Endothelial cell of umbilical vein (primary cell): Measurements from ENCODE around the gene ZNF621. TPM values are rescaled to one million over a fixed set of nuclear protein-coding genes. Genes with fewer than 3 reads are reported as not detected.

Source experiments
- BruUV-seq: library from RNA; stranded (reverse); fragments of 400-500 nt; replicated peaks from 2 replicates; lab custom pipeline; 2021; lab: Mats Ljungman, UMichigan
- CTCF ChIA-PET: fragments of 300-600, 350-600 bp; sonication (Branson Sonifier 250); formaldehyde crosslinking; loops from one replicate; lab custom pipeline; 2021; ENCODE audit warnings: antibody characterized with exemption, inconsistent platforms; lab: Charles Lee
- POLR2A ChIA-PET: fragments of 300-600, 350-600 bp; sonication (Branson Sonifier 250); formaldehyde crosslinking; loops from one replicate; lab custom pipeline; 2021; ENCODE audit warnings: antibody characterized with exemption, inconsistent platforms; lab: Charles Lee
- DNase-seq: peaks from one replicate; pipeline ENCODE4 v3.0.0-alpha.2; 2011; ENCODE audit warnings: low read depth, low spot score
- FAIRE-seq: peaks from 2 replicates; lab custom pipeline; 2011; peaks lifted over from hg19 to GRCh38; lab: Jason Lieb, UNC
- H2AFZ ChIP-seq: 2 replicates; pipeline ENCODE4 v1.6.0; 2012; ENCODE audit warnings: low read depth, low read length, control low read depth, inconsistent platforms
- H3K27ac ChIP-seq: 2 replicates; pipeline ENCODE4 v1.5.1; 2011; ENCODE audit warnings: low read depth, mild to moderate bottlenecking, control low read depth, low read length, moderate library complexity; ENCODE audit not compliant: insufficient read depth
- H3K27me3 ChIP-seq, 2 experiments: 2 replicates each; pipeline versions ENCODE4 v1.6.0 to v1.6.1; 2011; ENCODE audit warnings: low read length in 2 of 2, mixed read lengths in 1 of 2; ENCODE audit not compliant: control insufficient read depth in 2 of 2, insufficient read depth in 2 of 2
- H3K36me3 ChIP-seq, 2 experiments: 2 replicates in 1 of 2; 3 replicates in 1 of 2; pipeline ENCODE4 v1.5.1; 2011; ENCODE audit warnings: low read length in 2 of 2, mild to moderate bottlenecking in 1 of 2, moderate library complexity in 1 of 2; ENCODE audit not compliant: control insufficient read depth in 2 of 2, insufficient read depth in 2 of 2; ENCODE audit errors: extremely low read depth in 1 of 2
- H3K4me1 ChIP-seq: 3 replicates; pipeline ENCODE4 v1.5.1; 2011; ENCODE audit warnings: mild to moderate bottlenecking, low read length; ENCODE audit not compliant: control insufficient read depth, insufficient read depth; ENCODE audit errors: extremely low read depth
- H3K4me2 ChIP-seq: 2 replicates; pipeline ENCODE4 v1.6.1; 2011; ENCODE audit warnings: low read length, control low read depth, mixed read lengths; ENCODE audit not compliant: insufficient read depth
- H3K4me3 ChIP-seq, 3 experiments: fragments of 200-600 bp in 1 of 3; sonication (generic), shearing (Covaris generic) in 1 of 3; replicated peaks in 1 of 3; 2 replicates each; pipeline ENCODE4 v1.5.1; 2011 to 2016; ENCODE audit warnings: control low read depth in 3 of 3, low read length in 3 of 3, mild to moderate bottlenecking in 2 of 3, inconsistent platforms in 1 of 3, low read depth in 1 of 3, moderate library complexity in 1 of 3; ENCODE audit not compliant: insufficient read depth in 1 of 3
- H3K79me2 ChIP-seq: 2 replicates; pipeline ENCODE4 v1.6.0; 2012; ENCODE audit warnings: low read length, inconsistent platforms; ENCODE audit not compliant: control insufficient read depth, insufficient read depth
- H3K9ac ChIP-seq: replicated peaks from 2 replicates; pipeline ENCODE3; 2011; ENCODE audit warnings: low read length, control low read depth; ENCODE audit not compliant: insufficient read depth; ENCODE audit errors: extremely low read depth
- H3K9me1 ChIP-seq: replicated peaks from 3 replicates; pipeline ENCODE4 v1.6.0; 2011; ENCODE audit warnings: mild to moderate bottlenecking, low read length; ENCODE audit not compliant: control insufficient read depth, insufficient read depth; ENCODE audit errors: extremely low read depth
- H3K9me3 ChIP-seq: replicated peaks from 2 replicates; pipeline ENCODE4 v1.5.1; 2012; ENCODE audit warnings: low read length, inconsistent platforms; ENCODE audit not compliant: control insufficient read depth, insufficient read depth
- H4K20me1 ChIP-seq: replicated peaks from 2 replicates; pipeline ENCODE3; 2011; ENCODE audit warnings: mild to moderate bottlenecking, low read length; ENCODE audit not compliant: control insufficient read depth, insufficient read depth; ENCODE audit errors: extremely low read depth
- EZH2 ChIP-seq: IDR thresholded peaks from 2 replicates; pipeline ENCODE4 v1.6.1; 2012; ENCODE audit warnings: borderline replicate concordance, low read depth, mild to moderate bottlenecking, moderate library complexity, low read length, inconsistent platforms; ENCODE audit not compliant: severe bottlenecking
- FOS ChIP-seq: IDR thresholded peaks from 2 replicates; pipeline ENCODE4 v1.6.1; 2011; ENCODE audit warnings: mild to moderate bottlenecking, low read length, moderate library complexity, borderline replicate concordance; ENCODE audit not compliant: insufficient read depth
- GATA2 ChIP-seq: IDR thresholded peaks from 2 replicates; pipeline ENCODE4 v1.7.0; 2011; ENCODE audit warnings: low read depth, mild to moderate bottlenecking, moderate library complexity, mixed read lengths, low read length; ENCODE audit not compliant: insufficient read length, insufficient read depth
- JUN ChIP-seq: IDR thresholded peaks from 2 replicates; pipeline ENCODE4 v1.6.1; 2011; ENCODE audit warnings: borderline replicate concordance, low read depth; ENCODE audit not compliant: insufficient read length, insufficient read depth
- MYC ChIP-seq: IDR thresholded peaks from one replicate; pipeline ENCODE4 v1.6.1; 2011; ENCODE audit warnings: mild to moderate bottlenecking, low read depth, low read length
- POLR2A ChIP-seq: IDR thresholded peaks from 2 replicates; pipeline ENCODE4 v1.6.1; 2012; ENCODE audit warnings: low read depth, mild to moderate bottlenecking, control low read depth, low read length
- POLR2AphosphoS5 ChIP-seq: IDR thresholded peaks from 2 replicates; pipeline ENCODE4 v1.6.1; 2012; ENCODE audit warnings: low read depth, mild to moderate bottlenecking, control low read depth, low read length, moderate library complexity; ENCODE audit not compliant: insufficient read depth
- dilution Hi-C: fragments of 300-500 bp; cut with MboI; formaldehyde crosslinking; loops from one replicate; pipeline ENCODE4 v1.15.0; 2019; ENCODE audit warnings: low sequenced_read_pairs; ENCODE audit not compliant: extremely low pct_ligation_motif_present
- intact Hi-C: fragments of 100-400 bp; cut with micrococcal nuclease; formaldehyde crosslinking; loops from one replicate; pipeline ENCODE4 v1.10.0; 2022
- polyA plus RNA-seq, 4 experiments: library from polyadenylated mRNA; depleted of rRNA in 3 of 4; stranded (reverse) in 3 of 4; unstranded in 1 of 4; fragments of >200 nt; gene quantifications; 2 replicates each; pipeline versions ENCODE4 v1.2.1 to v1.2.3, GENCODE V29; 2011 to 2012; ENCODE audit warnings: missing spikeins in 1 of 4
- total RNA-seq: library from RNA; stranded (reverse); gene quantifications from 2 replicates; pipeline ENCODE4 v1.2.3, GENCODE V29; 2021
- TF ChIP-seq, protein P1 (sequence below), 2 donors: IDR thresholded peaks; 1 replicate in 1 of 2; 2 replicates in 1 of 2; pipeline ENCODE4 v1.5.1; 2011; ENCODE audit warnings: low read length in 2 of 2, mild to moderate bottlenecking in 2 of 2, moderate library complexity in 2 of 2, control low read depth in 1 of 2, inconsistent platforms in 1 of 2, low read depth in 1 of 2; ENCODE audit not compliant: insufficient read depth in 1 of 2; ENCODE audit errors: extremely low read depth in 1 of 2
- TF ChIP-seq, protein P2 (sequence below): IDR thresholded peaks from 2 replicates; pipeline ENCODE4 v1.6.1; 2011; ENCODE audit not compliant: insufficient read depth, insufficient read length

The ZNF621 gene
- total and polyA plus RNA-seq, 2 donors (not counting 3 experiments of a cell fraction or from before 2014, with no cell fraction given): 8.5 to 22.5 TPM

GRCh38 chr3:40528426-40528825 lies 3.7 kb downstream of the ZNF621 start:
- no peak overlapping the region for H2AFZ ChIP-seq
- dilution Hi-C loops: no loop called here
- BruUV-seq: no TSS peak
- no peak overlapping the region for H3K4me2 ChIP-seq
- no peak overlapping the region for H3K4me3 ChIP-seq
- H3K9me1 ChIP-seq: no peaks in the 10 kb centered on the region
- H3K79me2 ChIP-seq: peaks cover 7% of the 10 kb centered on the region
- CTCF ChIA-PET: no interaction called here
- intact Hi-C loops: no loop called here
- peaks cover 2% of the 10 kb centered on the region for H3K9me3 ChIP-seq
- TF ChIP-seq FOS (no peak), JUN (no peak), MYC (no peak), POLR2AphosphoS5 (no peak), POLR2A (no peak), GATA2 (no peak), EZH2 (no peak)
- TF ChIP-seq, protein P1, sequence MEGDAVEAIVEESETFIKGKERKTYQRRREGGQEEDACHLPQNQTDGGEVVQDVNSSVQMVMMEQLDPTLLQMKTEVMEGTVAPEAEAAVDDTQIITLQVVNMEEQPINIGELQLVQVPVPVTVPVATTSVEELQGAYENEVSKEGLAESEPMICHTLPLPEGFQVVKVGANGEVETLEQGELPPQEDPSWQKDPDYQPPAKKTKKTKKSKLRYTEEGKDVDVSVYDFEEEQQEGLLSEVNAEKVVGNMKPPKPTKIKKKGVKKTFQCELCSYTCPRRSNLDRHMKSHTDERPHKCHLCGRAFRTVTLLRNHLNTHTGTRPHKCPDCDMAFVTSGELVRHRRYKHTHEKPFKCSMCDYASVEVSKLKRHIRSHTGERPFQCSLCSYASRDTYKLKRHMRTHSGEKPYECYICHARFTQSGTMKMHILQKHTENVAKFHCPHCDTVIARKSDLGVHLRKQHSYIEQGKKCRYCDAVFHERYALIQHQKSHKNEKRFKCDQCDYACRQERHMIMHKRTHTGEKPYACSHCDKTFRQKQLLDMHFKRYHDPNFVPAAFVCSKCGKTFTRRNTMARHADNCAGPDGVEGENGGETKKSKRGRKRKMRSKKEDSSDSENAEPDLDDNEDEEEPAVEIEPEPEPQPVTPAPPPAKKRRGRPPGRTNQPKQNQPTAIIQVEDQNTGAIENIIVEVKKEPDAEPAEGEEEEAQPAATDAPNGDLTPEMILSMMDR (IDR thresholded peaks at IDR 0.05; ENCODE audit: extremely low read depth in 1 of 2, insufficient read depth in 1 of 2, low read depth in 1 of 2, low read length in 2 of 2): no peak
- TF ChIP-seq, protein P2, sequence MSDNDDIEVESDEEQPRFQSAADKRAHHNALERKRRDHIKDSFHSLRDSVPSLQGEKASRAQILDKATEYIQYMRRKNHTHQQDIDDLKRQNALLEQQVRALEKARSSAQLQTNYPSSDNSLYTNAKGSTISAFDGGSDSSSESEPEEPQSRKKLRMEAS: no peak
- no peak for DNase-seq
- no peaks in the 10 kb centered on the region for H4K20me1 ChIP-seq
- H3K27ac ChIP-seq: no peak overlapping the region
- H3K4me1 ChIP-seq: peaks cover 14% of the 10 kb centered on the region
- POLR2A ChIA-PET: no interaction called here
- no peak overlapping the region for H3K9ac ChIP-seq
- FAIRE-seq: no peak
- H3K27me3 ChIP-seq: no peaks in the 10 kb centered on the region
- H3K36me3 ChIP-seq: peaks cover 10 to 29% of the 10 kb centered on the region in 2 experiments
